Vagina (tissue), 2 donors: Measurements from ENCODE around the gene MCOLN3.

Experiments
- POLR2A ChIP-seq, 2 donors: fragments of 450-650 bp; IDR thresholded peaks; one replicate each; pipeline ENCODE4 v1.6.1; 2017; ENCODE audit warnings: antibody characterized with exemption in 2 of 2, mild to moderate bottlenecking in 2 of 2, moderate library complexity in 2 of 2
- POLR2AphosphoS5 ChIP-seq, 2 donors: sonication (generic); formaldehyde crosslinking; IDR thresholded peaks; one replicate each; pipeline ENCODE4 v1.9.0; 2017; ENCODE audit warnings: antibody characterized with exemption in 2 of 2, mild to moderate bottlenecking in 2 of 2, low read depth in 1 of 2; ENCODE audit not compliant: insufficient read depth in 1 of 2
- TF ChIP-seq, protein P1 (sequence below), 3 experiments: fragments of 450-650 bp in 2 of 3; fragments of 200-600 bp in 1 of 3; sonication (generic) in 1 of 3; IDR thresholded peaks; one replicate each; pipeline ENCODE4 v1.5.1; 2017 to 2019; ENCODE audit warnings: antibody characterized with exemption in 3 of 3, mild to moderate bottlenecking in 2 of 3, moderate library complexity in 2 of 3

DNA sequence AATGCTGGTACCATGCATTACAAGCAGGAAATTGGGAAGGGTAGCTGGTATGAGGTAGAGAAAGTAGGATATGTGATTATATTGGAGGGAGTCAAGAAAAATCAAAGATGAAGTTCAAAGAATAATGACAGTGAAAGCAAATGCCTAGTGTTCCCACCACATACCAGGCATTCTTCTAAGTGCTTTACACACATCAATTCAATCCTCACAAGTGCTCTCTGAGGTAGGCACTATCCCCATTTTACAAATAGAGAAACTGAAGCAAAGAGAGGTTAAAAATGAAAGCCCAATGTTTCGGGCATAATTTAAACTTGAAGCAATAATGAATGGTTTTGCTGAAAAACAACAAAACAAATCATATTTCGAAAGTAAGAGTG is 40.1 kb upstream of the MCOLN3 start:
- no peak for TF ChIP-seq POLR2A (IDR thresholded peaks at IDR 0.05)
- TF ChIP-seq, protein P1, sequence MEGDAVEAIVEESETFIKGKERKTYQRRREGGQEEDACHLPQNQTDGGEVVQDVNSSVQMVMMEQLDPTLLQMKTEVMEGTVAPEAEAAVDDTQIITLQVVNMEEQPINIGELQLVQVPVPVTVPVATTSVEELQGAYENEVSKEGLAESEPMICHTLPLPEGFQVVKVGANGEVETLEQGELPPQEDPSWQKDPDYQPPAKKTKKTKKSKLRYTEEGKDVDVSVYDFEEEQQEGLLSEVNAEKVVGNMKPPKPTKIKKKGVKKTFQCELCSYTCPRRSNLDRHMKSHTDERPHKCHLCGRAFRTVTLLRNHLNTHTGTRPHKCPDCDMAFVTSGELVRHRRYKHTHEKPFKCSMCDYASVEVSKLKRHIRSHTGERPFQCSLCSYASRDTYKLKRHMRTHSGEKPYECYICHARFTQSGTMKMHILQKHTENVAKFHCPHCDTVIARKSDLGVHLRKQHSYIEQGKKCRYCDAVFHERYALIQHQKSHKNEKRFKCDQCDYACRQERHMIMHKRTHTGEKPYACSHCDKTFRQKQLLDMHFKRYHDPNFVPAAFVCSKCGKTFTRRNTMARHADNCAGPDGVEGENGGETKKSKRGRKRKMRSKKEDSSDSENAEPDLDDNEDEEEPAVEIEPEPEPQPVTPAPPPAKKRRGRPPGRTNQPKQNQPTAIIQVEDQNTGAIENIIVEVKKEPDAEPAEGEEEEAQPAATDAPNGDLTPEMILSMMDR (IDR thresholded peaks at IDR 0.05), result no peak
- no peak for TF ChIP-seq POLR2AphosphoS5 (IDR thresholded peaks at IDR 0.05; ENCODE audit: insufficient read depth in 1 of 2, low read depth in 1 of 2)
